ENCODE data around the gene CENPC.

The CENPC gene

DNA sequence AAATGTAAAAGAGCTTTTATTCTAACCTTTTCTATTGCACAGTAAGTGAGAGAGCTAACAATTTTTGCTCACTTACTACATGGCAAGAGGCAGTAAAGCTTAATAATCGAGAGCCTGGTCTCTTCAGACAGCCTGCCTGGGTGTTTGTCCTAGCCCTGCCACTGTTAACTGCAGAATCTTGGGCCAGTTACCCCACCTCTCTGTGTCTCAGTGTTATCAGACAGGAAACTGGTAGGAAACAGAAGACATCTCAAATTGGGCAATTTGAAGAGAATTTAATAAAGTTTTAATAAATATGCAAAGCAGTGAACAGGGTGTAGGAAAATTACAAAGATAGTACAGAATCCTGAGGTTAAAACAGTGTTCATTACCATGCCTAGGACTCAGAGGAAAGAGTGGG is 26.7 kb upstream of the CENPC start:
- TF ChIP-seq, protein P1, sequence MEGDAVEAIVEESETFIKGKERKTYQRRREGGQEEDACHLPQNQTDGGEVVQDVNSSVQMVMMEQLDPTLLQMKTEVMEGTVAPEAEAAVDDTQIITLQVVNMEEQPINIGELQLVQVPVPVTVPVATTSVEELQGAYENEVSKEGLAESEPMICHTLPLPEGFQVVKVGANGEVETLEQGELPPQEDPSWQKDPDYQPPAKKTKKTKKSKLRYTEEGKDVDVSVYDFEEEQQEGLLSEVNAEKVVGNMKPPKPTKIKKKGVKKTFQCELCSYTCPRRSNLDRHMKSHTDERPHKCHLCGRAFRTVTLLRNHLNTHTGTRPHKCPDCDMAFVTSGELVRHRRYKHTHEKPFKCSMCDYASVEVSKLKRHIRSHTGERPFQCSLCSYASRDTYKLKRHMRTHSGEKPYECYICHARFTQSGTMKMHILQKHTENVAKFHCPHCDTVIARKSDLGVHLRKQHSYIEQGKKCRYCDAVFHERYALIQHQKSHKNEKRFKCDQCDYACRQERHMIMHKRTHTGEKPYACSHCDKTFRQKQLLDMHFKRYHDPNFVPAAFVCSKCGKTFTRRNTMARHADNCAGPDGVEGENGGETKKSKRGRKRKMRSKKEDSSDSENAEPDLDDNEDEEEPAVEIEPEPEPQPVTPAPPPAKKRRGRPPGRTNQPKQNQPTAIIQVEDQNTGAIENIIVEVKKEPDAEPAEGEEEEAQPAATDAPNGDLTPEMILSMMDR (conservative IDR thresholded peaks at IDR 0.05; ENCODE audit: low read depth) = no peak
- no peak overlapping the region for H3K27ac ChIP-seq
- POLR2A ChIA-PET (ENCODE audit: low non-redundant PET) = no interaction called here
- no peak for DNase-seq (ENCODE audit: low spot score)
- CTCF ChIA-PET = no interaction called here

DNA sequence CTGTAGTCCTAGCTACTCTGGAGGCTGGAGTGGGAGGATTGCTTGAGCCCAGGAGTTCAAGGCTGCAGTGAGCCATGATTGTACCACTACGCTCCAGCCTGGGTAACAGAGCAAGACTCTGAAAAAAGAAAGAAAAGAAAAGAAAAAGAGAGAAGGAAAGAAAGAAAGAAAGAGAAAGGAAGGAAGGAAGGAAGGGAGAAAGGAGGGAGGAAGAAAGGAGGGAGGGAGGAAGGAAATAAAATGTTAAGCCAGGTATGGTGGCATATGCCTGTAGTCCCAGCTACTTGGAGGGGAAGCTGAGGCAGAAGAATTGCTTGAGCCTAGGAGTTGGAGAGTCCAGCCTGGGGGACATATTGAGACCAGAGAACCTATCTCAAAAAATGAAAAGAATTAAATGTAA is 25.2 kb upstream of the CENPC start:
- ChIA-PET CTCF (no interaction called here), POLR2A (ENCODE audit: low non-redundant PET) (no interaction called here)
- TF ChIP-seq, protein P1 (conservative IDR thresholded peaks at IDR 0.05; ENCODE audit: low read depth) = no peak
- no peak for DNase-seq (ENCODE audit: low spot score)
- no peak overlapping the region for H3K27ac ChIP-seq

GRCh38 chr4:67568820-67569219 is 23.5 kb upstream of the CENPC start:
- H3K27ac ChIP-seq = no peak overlapping the region
- TF ChIP-seq, protein P1 (conservative IDR thresholded peaks at IDR 0.05; ENCODE audit: low read depth) = no peak
- ChIA-PET POLR2A (ENCODE audit: low non-redundant PET) (no interaction called here), CTCF (no interaction called here)
- no peak for DNase-seq (ENCODE audit: low spot score)

GRCh38 chr4:67566335-67566734 is 21.0 kb upstream of the CENPC start:
- DNase-seq (ENCODE audit: low spot score) = no peak
- CTCF ChIA-PET = interaction anchor here (0.6 kb wide), 1 partner anchor 10 kb away, joined by 3 read pairs; no protein-coding TSS in a partner anchor
- no peak overlapping the region for H3K27ac ChIP-seq
- TF ChIP-seq, protein P1 (conservative IDR thresholded peaks at IDR 0.05; ENCODE audit: low read depth) = no peak
- POLR2A ChIA-PET (ENCODE audit: low non-redundant PET) = no interaction called here

DNA sequence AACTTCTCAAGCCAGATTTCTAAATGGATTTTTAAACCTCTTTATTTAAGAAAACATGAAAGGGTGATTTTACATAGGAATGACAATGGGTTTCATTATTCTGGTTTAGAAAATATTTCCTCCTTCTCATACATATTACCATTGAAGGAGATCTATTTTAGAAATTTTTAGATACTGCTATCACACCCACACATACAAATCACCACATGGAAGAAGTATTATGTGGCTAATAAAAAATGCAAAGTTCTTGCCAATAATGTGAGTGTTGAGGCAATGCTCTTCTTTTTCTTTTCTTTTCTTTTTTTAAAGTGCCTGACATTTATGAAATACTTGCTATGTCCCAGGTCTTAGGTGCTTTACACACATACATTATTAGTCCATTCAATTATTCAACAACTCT is 20.0 kb upstream of the CENPC start:
- no peak overlapping the region for H3K27ac ChIP-seq
- no peak for DNase-seq (ENCODE audit: low spot score)
- ChIA-PET POLR2A (ENCODE audit: low non-redundant PET) (no interaction called here), CTCF (no interaction called here)
- TF ChIP-seq, protein P1 (conservative IDR thresholded peaks at IDR 0.05; ENCODE audit: low read depth) = no peak

- POLR2A ChIA-PET (ENCODE audit: low non-redundant PET) = no interaction called here
- no peak for DNase-seq (ENCODE audit: low spot score)
- H3K27ac ChIP-seq = no peak within 1 kb of the TSS
- TF ChIP-seq, protein P1 (conservative IDR thresholded peaks at IDR 0.05; ENCODE audit: low read depth) = no peak
- CTCF ChIA-PET = no interaction called here
Observed at GRCh38 chr4:67558493-67558892, 13.2 kb upstream of the CENPC start, which contains the start of gene STAP1. Gene STAP1, plus strand, starts transcription at chr4:67558727. Its CDS starts 83 bp downstream, at chr4:67558810.

DNA sequence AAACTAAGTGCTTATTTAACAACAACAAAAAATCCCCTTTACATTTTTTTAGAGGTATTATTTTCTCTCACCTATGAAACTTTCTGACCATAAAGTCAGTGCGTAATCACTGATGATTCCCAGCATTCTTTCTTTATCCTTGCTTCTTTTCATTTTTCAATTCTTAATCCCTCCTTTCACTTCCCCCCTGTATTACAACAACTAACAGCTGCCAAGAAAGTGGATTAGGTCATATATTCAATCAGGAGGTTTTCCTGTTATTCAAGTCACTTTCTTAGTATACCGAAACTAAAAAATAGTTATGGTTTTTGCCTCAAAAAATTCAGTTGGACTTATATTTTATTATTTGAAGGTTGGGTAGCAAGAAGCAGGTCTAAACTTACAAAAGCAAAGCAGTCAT is 11.1 kb upstream of the CENPC start:
- TF ChIP-seq, protein P1 (conservative IDR thresholded peaks at IDR 0.05; ENCODE audit: low read depth) = no peak
- ChIA-PET POLR2A (ENCODE audit: low non-redundant PET) (no interaction called here), CTCF (interaction anchor here (0.7 kb wide), 2 partner anchors 10 to 136 kb away, joined by 3 to 4 read pairs; no protein-coding TSS in a partner anchor)
- H3K27ac ChIP-seq = no peak overlapping the region
- DNase-seq (ENCODE audit: low spot score) = no peak
